GM18519 (cell line): ENCODE measurements around the gene CDH13.
"Not testable (repeated sequence)": the region's sequence is repeated elsewhere in the genome, so short reads cannot be mapped to it uniquely, and the experiment has no call there.

ENCODE experiments used
- ATAC-seq: cut with Tn5 transposase; IDR thresholded peaks from one replicate; pipeline ENCODE4 v1.9.1; 2021; ENCODE audit warnings: mild to moderate bottlenecking, moderate library complexity; ENCODE audit not compliant: unreplicated experiment, low FRiP score

Gene CDH13

DNA sequence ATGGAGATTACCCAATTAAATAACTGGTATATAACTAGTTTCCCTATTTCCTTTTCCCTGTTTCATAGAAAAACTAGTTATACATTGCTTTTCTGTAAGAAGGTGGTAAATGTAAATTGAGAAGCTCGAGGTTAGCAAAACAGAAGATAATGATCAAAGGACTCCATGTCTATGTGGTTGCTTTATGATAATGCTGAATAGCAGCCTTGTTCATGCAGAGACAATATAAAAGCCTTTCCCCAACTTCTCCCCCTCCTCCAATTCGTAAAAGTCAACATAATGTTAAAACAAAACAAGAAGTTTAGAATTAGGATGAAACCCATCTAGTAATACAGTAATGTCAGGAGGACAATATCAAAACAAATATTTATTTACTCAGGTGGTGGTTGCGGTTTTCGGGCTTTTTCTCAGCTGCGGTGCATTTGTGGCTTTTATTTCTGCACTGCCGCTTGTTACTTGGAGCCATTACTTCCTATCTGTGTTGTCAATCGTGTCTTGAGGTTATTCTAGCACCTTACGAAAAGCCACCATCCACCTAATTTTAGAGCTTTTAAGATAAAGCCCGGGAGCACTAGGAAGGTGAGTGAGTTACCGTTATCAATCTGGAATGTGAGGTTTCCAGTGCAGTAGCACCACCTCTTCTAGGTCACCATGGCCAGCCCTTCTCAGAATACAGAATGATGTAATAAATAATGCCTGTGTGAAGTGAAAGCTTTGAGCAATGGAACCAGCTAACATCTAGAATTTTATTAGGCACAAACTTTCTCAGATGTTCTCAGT lies 297.5 kb downstream of the CDH13 start:
- no peak for ATAC-seq

DNA sequence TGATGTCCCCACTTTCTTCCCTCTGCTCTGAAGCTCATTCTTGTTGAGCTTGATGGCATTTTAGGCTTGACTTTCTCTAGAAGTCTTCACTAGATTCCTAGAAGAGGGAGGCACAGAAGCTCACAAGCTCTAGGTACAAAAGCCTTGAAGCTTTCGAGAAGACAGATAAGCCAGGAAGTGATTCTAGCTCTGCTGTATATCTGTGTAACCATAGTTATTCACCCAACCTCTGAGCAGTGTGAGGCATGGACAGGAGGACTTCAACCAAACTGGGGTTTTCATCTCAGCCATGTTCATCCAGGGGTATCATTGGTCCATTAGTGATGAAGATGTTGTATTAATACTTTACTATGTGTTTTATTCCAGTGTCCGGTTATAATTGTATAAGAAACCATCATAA lies 299.7 kb downstream of the CDH13 start:
- ATAC-seq: no peak

DNA sequence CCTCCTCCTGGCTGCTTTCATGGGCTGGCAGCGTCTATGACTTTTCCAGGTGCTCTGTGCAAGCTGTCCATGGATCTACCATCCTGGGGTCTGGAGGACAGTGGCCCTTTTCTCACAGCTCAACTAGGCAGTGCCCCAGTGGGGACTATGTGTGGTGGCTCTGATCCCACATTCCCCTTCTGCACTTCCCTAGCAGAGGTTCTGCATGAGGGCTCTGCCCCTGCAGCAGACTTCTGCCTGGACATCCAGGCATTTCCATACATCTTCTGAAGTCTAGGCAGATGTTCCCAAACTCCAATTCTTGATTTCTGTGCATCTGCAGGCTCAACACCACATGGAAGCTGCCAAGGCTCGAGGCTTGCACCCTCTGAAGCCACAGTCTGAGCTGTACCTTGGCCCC lies 307.2 kb downstream of the CDH13 start:
- not testable (repeated sequence) for ATAC-seq

DNA sequence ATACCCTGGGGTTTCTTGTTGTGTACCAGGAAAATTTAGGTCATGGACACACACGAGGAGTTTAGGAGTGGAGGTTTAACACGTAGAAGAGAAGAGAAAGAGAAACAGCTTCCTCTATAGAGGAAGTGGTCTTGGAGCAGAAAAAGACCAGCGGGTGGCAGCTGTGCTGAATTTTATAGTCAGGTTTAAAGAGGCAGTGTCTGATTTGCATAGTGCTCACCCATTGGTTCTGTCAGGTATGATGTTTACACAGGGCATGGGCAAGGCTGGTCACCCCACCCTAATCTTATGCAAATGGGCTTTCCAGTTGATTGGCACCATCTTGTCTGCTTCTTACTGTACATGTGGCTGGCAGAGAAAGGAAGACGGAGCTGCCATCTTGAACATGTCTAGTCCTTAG lies 309.0 kb downstream of the CDH13 start:
- no peak for ATAC-seq

DNA sequence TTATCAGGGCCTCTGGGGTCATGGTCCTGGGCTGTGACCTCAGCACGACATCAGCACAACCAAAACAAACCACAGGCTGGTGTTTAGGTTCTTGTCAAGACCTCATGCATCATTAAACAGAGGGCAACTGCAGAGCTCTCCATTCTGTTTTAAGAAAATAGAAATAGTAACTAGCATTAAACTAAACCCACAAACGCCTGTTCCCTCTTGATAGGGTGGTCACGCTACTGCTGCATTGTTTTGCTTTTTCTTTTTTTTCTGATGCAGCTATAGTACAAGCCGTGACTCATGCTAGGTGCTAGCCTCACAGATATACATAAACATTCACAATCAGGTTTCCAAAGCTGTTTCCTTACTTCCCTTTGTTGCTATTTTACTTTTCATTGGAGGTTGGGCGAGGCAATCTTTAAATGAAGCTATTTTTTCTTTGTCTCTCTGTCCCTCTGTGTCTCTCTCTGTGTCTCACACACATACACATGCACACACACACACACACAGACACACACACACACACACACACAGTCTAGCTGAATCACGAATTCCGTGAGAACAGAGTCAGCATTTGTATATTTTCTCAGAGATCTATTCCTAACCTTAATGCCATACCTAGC lies 310.3 kb downstream of the CDH13 start:
- no peak for ATAC-seq

DNA sequence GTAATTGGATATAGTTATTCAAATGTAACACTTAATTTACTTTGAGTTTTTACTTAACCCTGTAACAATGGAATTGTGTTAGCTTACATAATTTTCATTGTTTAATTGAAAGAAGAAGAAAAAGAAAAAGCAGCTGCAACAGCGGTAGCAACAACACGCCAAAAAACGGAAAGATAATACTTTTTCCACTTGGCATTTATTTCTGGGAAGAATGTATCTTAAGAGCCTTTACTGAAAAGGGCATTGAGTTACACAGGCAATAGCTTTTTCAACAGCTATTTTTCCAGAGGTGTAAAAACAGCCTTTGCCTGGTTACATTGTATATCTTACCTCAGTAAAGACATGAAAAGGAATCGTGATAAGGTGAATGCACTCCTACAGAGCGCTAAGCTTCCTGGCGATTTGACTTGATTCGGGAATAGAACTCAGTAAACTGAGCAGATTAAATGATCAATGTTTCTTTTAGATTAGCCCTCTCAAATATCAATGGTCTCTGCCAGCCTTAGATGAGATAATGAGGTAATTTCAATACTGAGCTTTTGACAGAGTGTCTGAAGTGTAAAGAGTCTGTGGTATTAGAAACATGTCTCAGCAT lies 311.3 kb downstream of the CDH13 start:
- no peak for ATAC-seq

DNA sequence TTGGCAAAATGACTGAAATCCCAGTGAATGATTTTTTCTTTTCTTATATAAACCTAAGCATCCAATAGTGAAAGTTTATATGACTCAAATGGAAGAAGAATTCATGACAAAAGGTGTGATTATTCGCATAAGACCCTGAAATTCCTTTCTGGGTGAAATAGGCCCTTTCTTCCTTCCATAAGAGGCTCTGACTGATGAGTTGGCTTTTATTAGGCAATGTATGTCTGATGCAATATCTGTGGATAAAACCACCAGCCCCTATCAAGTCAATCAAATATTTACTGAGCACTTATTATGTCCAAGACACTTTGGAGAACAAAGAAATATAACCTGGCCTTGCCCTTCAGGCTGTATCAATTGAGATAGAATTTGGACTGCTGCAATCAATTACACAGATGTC lies 316.6 kb downstream of the CDH13 start:
- ATAC-seq: no peak

DNA sequence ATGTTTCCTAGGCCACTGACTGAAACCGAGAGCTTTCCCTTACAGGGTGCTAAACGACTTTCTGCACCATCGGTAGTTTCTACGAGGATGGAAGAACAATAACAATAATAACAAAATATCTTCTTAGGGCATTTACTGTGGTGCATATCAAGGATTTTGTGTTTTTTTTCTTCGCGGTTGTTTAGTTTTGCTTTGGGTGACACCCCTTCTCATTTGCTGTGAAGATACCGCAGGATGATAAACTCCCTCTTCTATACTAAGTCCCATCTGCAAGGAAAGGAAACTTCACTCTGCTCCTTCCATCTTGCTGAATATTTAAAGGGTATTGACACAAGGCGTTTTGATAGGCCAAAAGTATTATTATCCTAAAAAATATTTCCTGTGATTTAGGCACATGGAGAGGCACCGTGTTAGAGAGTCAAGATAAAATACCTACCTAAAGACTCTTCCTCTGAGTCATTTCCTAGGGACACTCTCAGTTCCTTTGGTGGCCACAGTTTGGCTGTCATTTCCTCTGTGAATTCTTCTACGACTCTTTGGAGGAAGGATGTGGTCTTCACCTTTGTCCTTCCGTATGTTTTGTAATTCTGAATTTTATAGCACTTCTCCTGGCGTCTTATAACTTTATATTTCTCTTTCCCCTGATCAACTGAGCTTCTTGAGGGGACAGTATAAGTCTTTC lies 318.8 kb downstream of the CDH13 start:
- no peak for ATAC-seq

DNA sequence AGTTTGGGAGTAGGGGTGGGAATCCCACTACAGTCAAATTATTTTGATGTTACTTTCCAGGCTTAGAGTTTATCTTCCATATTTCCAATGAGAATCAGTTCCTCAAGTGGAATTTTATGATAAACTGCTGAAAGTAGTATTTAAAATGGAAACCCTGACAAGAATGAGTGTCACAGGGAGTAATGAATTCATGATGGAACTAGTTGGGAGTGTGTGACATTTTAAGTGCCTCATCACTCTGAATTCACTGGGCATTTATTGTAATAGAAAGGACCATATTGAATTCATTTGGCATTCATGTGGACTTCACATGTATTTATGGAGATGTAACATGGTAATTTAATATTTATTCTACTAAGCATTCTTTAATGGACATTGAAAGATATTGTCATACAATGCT lies 320.9 kb downstream of the CDH13 start:
- ATAC-seq: no peak

DNA sequence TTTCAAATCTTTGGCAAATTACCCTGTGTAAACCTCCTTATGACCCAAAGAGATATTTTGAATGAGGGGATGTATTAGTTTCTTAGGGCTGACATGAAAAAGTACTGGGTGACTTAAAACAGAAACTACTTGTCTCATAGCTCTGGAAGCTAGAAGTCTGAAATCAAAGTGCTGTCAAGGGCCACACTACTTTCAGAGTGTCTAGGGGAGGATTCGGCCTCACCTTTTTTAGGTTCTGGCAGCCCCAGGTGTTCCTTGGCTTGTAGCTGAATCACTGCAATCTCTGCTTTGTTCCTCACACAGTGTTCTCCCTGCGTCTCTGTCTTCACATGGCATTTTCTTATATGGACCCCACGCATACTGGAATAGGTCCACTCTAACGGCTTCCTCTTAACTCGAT lies 322.2 kb downstream of the CDH13 start:
- ATAC-seq: no peak

DNA sequence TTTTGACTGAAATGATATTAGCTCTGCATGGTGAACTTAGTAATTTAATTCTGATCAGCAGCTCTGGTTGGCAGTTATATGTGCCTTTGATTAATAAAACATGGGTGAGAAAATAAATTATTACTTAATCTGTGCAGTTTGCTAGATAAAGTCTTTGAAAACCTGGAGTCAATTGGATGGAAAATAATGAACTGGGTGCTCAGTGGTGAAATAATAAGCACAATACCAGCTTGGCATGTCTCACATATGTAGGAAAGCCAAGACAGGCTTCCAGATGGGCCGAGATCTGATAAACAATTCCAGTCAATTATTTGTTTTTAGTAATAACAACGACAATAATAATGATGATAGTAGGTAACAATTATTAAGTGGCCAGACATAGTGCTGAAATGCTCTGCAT lies 326.7 kb downstream of the CDH13 start:
- ATAC-seq: no peak

DNA sequence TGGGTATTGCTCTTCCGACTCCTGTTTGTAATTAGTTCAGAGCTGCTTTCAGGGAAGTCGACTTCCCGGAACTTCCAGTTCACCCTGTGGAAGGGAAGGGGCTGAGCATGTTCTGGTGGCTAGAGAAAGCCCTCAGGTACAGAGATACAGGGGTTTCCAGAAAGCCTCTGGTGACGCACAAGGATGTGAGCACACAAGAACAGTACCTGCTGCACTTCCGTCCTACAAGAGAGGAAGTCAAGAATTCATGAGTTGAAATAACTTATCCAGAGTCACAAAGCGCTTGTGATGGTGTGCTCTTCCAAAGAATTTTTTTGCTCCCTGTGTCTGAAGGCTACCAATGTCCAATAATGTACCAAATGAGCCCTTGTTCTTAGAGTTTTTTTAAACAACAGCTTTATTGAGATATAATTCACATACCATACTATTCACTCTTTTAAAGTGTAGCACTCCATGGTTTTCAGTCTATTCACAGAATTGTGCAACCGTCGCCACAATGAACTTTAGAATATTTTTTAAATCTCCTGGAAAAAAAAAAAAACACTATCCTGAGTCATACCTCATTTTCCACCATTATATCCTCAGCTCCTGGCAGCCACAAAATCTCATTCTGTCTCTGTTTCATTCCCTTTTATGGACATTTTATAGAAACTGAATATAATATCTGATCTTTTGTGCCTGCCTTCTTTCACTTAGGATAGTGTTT lies 327.6 kb downstream of the CDH13 start:
- no peak for ATAC-seq

DNA sequence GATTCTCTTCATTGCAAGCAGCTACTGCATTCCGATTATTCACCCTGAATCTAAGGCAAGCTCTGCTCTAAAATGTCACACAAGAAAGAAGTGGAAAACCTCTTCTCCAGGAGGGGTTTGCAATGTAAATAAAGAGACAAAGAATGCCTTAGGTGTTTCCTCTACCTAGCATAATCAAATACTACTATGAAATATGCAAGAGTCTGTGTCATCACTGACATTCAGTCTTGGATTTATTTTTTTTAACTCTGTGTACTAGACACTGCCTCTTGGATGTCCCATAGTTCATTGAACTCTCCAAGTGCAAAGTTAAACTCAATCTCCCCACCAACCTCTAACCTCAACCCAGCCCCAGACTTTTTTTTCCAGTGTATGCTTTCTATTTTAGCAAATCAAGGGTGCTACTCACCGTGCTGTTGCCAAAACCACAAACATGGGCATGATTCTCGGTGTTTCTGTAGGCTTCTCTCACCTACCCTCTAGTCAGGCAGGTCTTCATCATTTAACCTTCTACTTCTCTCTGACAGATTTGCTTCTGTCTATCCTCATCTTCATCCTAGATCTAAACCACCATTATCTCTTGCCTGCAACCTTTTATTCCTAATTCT lies 329.1 kb downstream of the CDH13 start:
- ATAC-seq: no peak

DNA sequence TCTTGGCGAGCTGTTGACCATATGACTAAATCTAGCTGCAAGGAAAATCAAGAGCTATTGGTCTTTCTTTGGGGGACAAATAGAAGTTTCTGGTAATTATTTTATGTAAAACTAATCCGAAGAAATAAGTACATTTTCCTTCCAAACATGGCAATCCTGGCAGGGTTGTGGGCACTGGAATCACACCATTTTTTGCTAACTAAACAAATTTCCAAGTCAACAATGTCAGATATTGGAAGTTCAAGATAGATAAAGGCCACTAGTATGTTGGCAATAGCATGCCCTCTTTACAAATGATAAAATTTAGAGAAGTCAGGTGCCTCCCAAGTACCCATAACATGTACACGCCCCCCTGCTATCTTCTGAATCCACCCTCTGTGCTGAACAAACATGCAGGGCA lies 330.4 kb downstream of the CDH13 start:
- ATAC-seq: no peak

DNA sequence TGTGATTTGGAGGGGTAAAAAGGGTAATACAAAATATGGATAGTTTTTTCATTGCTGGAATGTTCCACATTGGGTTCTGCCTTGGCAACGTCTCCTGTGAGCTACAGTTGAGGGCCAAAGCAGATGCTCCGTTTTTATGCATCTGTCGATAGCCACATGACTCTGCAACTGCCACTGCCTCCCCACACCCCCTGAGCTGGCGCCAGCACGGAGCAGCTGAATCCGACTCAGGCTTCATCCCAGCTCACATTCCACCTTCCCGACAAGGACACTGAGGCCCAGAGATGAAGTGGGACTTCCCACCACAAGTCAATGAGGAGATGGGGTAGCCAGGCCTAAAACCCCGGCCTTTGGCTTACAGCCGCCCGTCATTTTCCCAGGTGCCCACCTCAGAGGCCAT lies 334.1 kb downstream of the CDH13 start:
- ATAC-seq: no peak

DNA sequence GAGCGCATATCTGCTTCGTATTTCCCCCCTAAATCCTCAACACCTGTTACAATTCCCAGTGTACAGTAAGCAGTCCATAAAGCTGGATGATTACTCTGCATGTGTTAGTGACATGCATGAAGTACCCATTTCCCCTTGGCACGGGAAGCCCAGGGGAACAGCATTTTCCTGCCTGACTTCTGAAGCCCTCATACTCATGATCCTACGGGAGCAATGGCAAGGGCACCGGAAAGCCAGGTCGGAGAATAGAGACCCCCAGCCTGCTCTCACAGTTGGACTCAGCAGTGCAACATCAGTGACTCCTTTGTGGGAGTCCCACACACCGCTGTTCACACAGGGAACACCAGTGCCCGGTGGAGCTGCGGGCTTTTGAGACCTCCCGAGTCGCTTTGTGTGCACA lies 336.9 kb downstream of the CDH13 start:
- no peak for ATAC-seq

DNA sequence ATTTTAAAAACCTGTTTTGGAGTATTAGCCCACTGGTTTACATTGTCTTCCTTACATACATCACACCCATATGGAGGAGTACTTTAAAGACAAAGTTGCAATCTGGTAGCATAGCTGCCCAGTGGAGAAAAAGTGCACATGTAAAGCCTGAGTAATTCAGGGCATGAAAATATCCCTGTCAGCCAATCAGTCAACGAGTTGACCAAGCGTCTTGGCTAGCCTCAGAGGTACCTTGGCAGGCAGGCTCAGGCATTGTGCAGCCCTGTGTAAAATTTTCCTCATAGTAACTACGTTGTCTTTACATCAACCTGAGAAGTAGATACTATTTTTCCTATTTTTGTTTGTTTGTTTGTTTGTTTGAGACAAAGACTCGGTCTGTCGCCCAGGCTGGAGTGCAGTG lies 339.0 kb downstream of the CDH13 start:
- no peak for ATAC-seq

DNA sequence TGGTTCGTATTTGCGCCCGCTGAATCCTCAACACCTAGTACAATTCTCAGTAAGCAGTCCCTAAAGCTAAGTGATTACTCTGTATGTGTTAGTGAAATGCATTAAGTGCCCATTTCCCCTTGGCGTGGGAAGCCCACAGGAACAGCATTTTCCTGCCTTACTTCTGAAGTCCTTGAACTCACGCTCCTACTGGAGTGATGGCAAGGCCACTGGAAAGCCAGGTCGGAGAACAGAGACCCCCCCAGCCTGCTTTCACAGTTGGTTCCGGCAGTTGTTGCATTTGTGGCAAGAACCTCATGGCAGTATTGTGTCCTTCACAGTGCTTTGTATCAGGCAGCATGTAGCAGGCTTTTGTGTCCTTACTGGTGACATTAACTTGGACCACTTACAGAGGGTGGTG lies 340.7 kb downstream of the CDH13 start:
- ATAC-seq: no peak

DNA sequence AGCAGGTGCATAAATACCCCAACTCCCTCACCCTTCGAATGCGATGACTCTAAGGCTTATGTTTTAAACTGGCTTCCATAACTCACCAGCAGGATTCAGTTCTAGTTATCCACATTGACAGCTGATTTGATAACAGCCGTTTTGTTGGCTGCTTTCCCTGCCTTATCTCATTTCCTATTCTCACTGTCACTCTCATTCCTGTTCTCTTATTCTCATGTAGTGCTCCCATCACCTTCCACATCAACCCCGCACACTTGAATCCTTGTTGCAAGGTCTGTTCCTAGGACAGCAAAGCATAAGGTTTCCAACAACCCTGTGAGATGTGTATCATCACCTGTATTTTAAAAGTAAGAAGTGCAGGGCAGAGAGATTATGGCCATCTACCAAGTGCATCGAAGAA lies 344.4 kb downstream of the CDH13 start:
- ATAC-seq: no peak

DNA sequence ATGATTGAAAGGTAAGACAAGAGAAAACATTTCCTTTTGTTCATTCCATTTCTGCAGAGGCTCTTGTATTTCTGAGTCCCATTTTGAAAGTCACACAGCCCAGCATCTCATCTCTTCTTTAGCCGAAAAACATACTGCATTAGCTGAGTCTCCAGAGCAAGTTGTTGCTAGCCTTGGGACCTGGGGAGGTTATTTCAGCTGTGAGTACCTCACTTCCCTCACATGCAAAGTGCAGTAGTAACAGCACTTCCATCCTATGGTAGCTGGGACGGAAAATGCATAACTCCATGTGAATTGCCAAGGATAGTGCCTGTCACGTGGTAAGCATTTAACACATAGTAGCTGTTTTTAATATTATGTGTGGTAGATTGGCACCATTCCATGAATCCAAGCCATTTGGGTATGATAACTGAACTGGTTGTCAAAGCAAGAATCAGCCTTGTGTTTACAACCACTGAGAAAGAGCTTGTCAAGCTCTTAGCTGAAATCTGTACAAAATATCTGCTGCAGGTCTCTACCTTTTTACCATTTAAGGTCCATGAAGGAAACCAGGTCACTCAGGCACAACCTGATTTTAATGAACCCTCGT lies 345.7 kb downstream of the CDH13 start:
- no peak for ATAC-seq
